Measurements from ENCODE around the gene FHOD3.

The FHOD3 gene

GRCh38 chr18:36513556-36513955 lies 216.0 kb downstream of the FHOD3 start:
- no peak for TF ChIP-seq SIN3A (IDR thresholded peaks at IDR 0.05; ENCODE audit: borderline replicate concordance, insufficient read depth, low read length)
- no peak for TF ChIP-seq TAF1 (IDR thresholded peaks at IDR 0.05; ENCODE audit: borderline replicate concordance, insufficient read depth, low read length)
- no peak for TF ChIP-seq FOXP2 (optimal IDR thresholded peaks at IDR 0.05; ENCODE audit: borderline replicate concordance, extremely low read depth, extremely low read length, insufficient read depth)
- TF ChIP-seq REST (IDR thresholded peaks at IDR 0.05; ENCODE audit: insufficient read depth in 1 of 2, low read depth in 2 of 2, low read length in 2 of 2), result no peak
- no peak for TF ChIP-seq POLR2AphosphoS5 (IDR thresholded peaks at IDR 0.05; ENCODE audit: low read depth, low read length)

GRCh38 chr18:36514778-36515177 lies 217.3 kb downstream of the FHOD3 start:
- TF ChIP-seq POLR2AphosphoS5 (IDR thresholded peaks at IDR 0.05; ENCODE audit: low read depth, low read length) (no peak), SIN3A (IDR thresholded peaks at IDR 0.05; ENCODE audit: borderline replicate concordance, insufficient read depth, low read length) (no peak), TAF1 (IDR thresholded peaks at IDR 0.05; ENCODE audit: borderline replicate concordance, insufficient read depth, low read length) (no peak), REST (IDR thresholded peaks at IDR 0.05; ENCODE audit: insufficient read depth in 1 of 2, low read depth in 2 of 2, low read length in 2 of 2) (no peak), FOXP2 (optimal IDR thresholded peaks at IDR 0.05; ENCODE audit: borderline replicate concordance, extremely low read depth, extremely low read length, insufficient read depth) (no peak)

- TF ChIP-seq TAF1 (IDR thresholded peaks at IDR 0.05; ENCODE audit: borderline replicate concordance, insufficient read depth, low read length) (no peak), POLR2AphosphoS5 (IDR thresholded peaks at IDR 0.05; ENCODE audit: low read depth, low read length) (no peak), REST (IDR thresholded peaks at IDR 0.05; ENCODE audit: insufficient read depth in 1 of 2, low read depth in 2 of 2, low read length in 2 of 2) (no peak), SIN3A (IDR thresholded peaks at IDR 0.05; ENCODE audit: borderline replicate concordance, insufficient read depth, low read length) (no peak), FOXP2 (optimal IDR thresholded peaks at IDR 0.05; ENCODE audit: borderline replicate concordance, extremely low read depth, extremely low read length, insufficient read depth) (no peak)
Measured at GRCh38 chr18:36516258-36516657, 218.7 kb downstream of the FHOD3 start.

- TF ChIP-seq TAF1 (IDR thresholded peaks at IDR 0.05; ENCODE audit: borderline replicate concordance, insufficient read depth, low read length) (no peak), FOXP2 (optimal IDR thresholded peaks at IDR 0.05; ENCODE audit: borderline replicate concordance, extremely low read depth, extremely low read length, insufficient read depth) (no peak), REST (IDR thresholded peaks at IDR 0.05; ENCODE audit: insufficient read depth in 1 of 2, low read depth in 2 of 2, low read length in 2 of 2) (no peak), SIN3A (IDR thresholded peaks at IDR 0.05; ENCODE audit: borderline replicate concordance, insufficient read depth, low read length) (no peak), POLR2AphosphoS5 (IDR thresholded peaks at IDR 0.05; ENCODE audit: low read depth, low read length) (no peak)
Measured at GRCh38 chr18:36516726-36517125, 219.2 kb downstream of the FHOD3 start.

- no peak for TF ChIP-seq TAF1 (IDR thresholded peaks at IDR 0.05; ENCODE audit: borderline replicate concordance, insufficient read depth, low read length)
- TF ChIP-seq POLR2AphosphoS5 (IDR thresholded peaks at IDR 0.05; ENCODE audit: low read depth, low read length), result no peak
- no peak for TF ChIP-seq FOXP2 (optimal IDR thresholded peaks at IDR 0.05; ENCODE audit: borderline replicate concordance, extremely low read depth, extremely low read length, insufficient read depth)
- no peak for TF ChIP-seq REST (IDR thresholded peaks at IDR 0.05; ENCODE audit: insufficient read depth in 1 of 2, low read depth in 2 of 2, low read length in 2 of 2)
- TF ChIP-seq SIN3A (IDR thresholded peaks at IDR 0.05; ENCODE audit: borderline replicate concordance, insufficient read depth, low read length), result no peak
Measured at GRCh38 chr18:36518839-36519238, 221.3 kb downstream of the FHOD3 start.

Data from PFSK-1 (cell line).